Testis (tissue), 3 donors: Measurements from ENCODE around the gene TICAM2. TPM values are rescaled to one million over a fixed set of nuclear protein-coding genes. Genes with fewer than 3 reads are reported as not detected.

Experiments used
- DNase-seq: peaks from one replicate; pipeline ENCODE4 v3.0.0-alpha.2; 2019
- H3K27ac ChIP-seq, 2 donors: fragments of 200-600 bp; sonication (generic); one replicate each; pipeline ENCODE4 v1.5.1; 2019
- H3K27me3 ChIP-seq: fragments of 200-600 bp; sonication (generic); one replicate; pipeline ENCODE4 v1.5.1; 2019
- H3K36me3 ChIP-seq: fragments of 200-600 bp; sonication (generic); one replicate; pipeline ENCODE4 v1.5.1; 2017; ENCODE audit warnings: low read depth; ENCODE audit errors: missing control alignments
- H3K4me1 ChIP-seq: fragments of 200-600 bp; sonication (generic); one replicate; pipeline ENCODE4 v1.5.1; 2019
- H3K4me3 ChIP-seq, 2 donors: fragments of 200-600 bp; sonication (generic); one replicate each; pipeline ENCODE4 v1.5.1; 2017 to 2019
- H3K9me3 ChIP-seq: fragments of 200-600 bp; sonication (generic); one replicate; pipeline ENCODE4 v1.5.1; 2017
- POLR2A ChIP-seq: fragments of 450-650 bp; IDR thresholded peaks from one replicate; pipeline ENCODE4 v1.6.1; 2017; ENCODE audit warnings: antibody characterized with exemption, mild to moderate bottlenecking, moderate library complexity
- WGBS, 2 donors: methylation state at CpG; one replicate each; pipeline ENCODE4 v1.1.5; 2018; 5-methylcytosine and 5-hydroxymethylcytosine counted together
- intact Hi-C: fragments of 100-400 bp; cut with DNase I; formaldehyde crosslinking; loops from one replicate; pipeline ENCODE4 v1.15.1; 2023; ENCODE audit warnings: low total_unique reads
- polyA plus RNA-seq: library from polyadenylated mRNA; stranded (reverse); fragments of 350-450 nt; fragmentation: Illumina TruSeq; extraction: RNeasy Lipid Tissue Mini Kit (QIAGEN cat#74804); gene quantifications from one replicate; pipeline ENCODE4 v1.2.3, GENCODE V29; 2014; ENCODE audit warnings: low read depth, low replicate concordance; ENCODE audit not compliant: insufficient read depth
- total RNA-seq, 2 donors: library from RNA; depleted of rRNA; stranded (reverse); fragments of >200 nt; gene quantifications; one replicate each; pipeline ENCODE4 v1.2.3, GENCODE V29; 2016
- TF ChIP-seq, protein P1 (sequence below), 3 experiments: fragments of 450-650 bp in 2 of 3; fragments of 200-600 bp in 1 of 3; sonication (generic) in 1 of 3; IDR thresholded peaks; one replicate each; pipeline ENCODE4 v1.5.1; 2016 to 2019; ENCODE audit warnings: antibody characterized with exemption in 3 of 3, mild to moderate bottlenecking in 2 of 3, moderate library complexity in 1 of 3

The TICAM2 gene
- total and polyA plus RNA-seq, 3 donors from 2014 or later: 0.68 to 1.1 TPM; not detected in 1

DNA sequence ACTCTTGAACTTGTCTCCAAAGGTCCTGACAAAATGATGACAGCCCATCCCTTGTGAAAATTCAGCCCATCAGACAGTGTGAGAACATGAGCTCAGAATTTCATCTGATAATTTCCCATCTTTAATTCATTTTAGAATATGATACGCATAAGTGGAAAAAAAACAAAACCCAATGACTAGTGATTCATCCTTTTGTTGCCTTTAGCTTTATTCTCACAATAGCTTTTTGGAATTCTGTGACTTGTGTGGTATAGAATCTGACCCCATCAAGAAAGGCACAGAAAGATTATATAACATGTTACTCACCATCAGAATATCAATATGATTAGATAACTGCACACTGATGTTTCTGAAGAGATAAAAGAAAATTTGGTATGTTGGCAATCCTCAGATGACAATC lies 39.7 kb upstream of the TICAM2 start:
- Histone ChIP-seq H3K4me1 (no peaks in the 10 kb centered on the region), H3K27ac (no peak overlapping the region), H3K4me3 (no peak overlapping the region), H3K9me3 (no peaks in the 10 kb centered on the region), H3K36me3 (no peaks in the 10 kb centered on the region), H3K27me3 (no peaks in the 10 kb centered on the region)
- intact Hi-C loops: no loop called here
- WGBS, 2 donors: 94 to 100% methylated on average over 1 of the region's 1 CpG
- TF ChIP-seq, protein P1, sequence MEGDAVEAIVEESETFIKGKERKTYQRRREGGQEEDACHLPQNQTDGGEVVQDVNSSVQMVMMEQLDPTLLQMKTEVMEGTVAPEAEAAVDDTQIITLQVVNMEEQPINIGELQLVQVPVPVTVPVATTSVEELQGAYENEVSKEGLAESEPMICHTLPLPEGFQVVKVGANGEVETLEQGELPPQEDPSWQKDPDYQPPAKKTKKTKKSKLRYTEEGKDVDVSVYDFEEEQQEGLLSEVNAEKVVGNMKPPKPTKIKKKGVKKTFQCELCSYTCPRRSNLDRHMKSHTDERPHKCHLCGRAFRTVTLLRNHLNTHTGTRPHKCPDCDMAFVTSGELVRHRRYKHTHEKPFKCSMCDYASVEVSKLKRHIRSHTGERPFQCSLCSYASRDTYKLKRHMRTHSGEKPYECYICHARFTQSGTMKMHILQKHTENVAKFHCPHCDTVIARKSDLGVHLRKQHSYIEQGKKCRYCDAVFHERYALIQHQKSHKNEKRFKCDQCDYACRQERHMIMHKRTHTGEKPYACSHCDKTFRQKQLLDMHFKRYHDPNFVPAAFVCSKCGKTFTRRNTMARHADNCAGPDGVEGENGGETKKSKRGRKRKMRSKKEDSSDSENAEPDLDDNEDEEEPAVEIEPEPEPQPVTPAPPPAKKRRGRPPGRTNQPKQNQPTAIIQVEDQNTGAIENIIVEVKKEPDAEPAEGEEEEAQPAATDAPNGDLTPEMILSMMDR (IDR thresholded peaks at IDR 0.05): no peak
- TF ChIP-seq POLR2A: no peak
- no peak for DNase-seq

DNA sequence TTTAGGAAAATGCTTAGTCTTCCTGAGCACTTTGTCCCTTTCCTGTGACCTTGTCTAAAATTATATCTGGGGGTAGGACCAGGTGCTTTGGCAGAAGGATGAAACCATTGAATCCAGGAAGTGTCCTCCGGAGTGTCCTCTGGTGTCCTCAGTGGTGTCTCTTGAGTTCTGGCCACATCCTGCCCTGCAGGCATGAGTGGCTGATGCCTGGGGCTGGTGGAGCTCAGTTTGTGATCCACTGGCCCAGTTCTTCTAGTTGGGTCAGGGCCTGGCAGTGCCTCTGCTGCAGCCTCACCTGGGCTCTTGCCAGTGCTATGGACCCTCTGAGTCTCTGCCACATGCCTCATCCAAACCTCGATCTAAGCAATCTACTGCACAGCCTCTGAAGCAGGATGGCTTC lies 38.0 kb upstream of the TICAM2 start:
- 91 to 100% methylated on average over 1 to 2 of the region's 2 CpGs for WGBS, 2 donors
- no peaks in the 10 kb centered on the region for H3K27me3 ChIP-seq
- TF ChIP-seq, protein P1 (IDR thresholded peaks at IDR 0.05): no peak
- no peak for TF ChIP-seq POLR2A
- DNase-seq: no peak
- no peak overlapping the region for H3K27ac ChIP-seq
- no peak overlapping the region for H3K4me3 ChIP-seq
- no peaks in the 10 kb centered on the region for H3K36me3 ChIP-seq
- no peaks in the 10 kb centered on the region for H3K4me1 ChIP-seq
- H3K9me3 ChIP-seq: no peaks in the 10 kb centered on the region
- intact Hi-C loops: no loop called here

DNA sequence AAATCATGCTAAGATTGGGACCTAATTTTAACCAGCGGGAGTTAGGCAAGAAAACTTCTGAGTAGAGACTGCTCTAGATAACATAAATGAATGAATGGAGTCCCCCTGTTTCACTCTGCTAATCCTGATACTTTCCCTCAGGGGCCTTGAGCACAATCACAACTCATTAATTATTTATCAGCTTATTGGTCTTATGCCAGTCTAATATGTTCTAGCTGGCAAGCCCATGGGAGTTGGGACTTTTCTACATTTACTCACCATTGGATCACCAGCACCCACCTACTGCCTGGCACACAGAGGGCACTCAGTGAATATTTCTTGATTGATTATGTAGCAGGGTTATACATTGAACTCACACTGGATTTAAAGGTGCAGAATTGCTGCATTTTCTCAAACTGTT lies 37.1 kb upstream of the TICAM2 start:
- no peak for TF ChIP-seq POLR2A
- TF ChIP-seq, protein P1 (IDR thresholded peaks at IDR 0.05): no peak
- Histone ChIP-seq H3K4me3 (no peak overlapping the region), H3K27me3 (no peaks in the 10 kb centered on the region), H3K4me1 (no peaks in the 10 kb centered on the region), H3K36me3 (no peaks in the 10 kb centered on the region), H3K9me3 (no peaks in the 10 kb centered on the region), H3K27ac (no peak overlapping the region)
- intact Hi-C loops: no loop called here
- no peak for DNase-seq
- WGBS, 2 donors: 70 to 83% methylated on average over 1 of the region's 1 CpG

DNA sequence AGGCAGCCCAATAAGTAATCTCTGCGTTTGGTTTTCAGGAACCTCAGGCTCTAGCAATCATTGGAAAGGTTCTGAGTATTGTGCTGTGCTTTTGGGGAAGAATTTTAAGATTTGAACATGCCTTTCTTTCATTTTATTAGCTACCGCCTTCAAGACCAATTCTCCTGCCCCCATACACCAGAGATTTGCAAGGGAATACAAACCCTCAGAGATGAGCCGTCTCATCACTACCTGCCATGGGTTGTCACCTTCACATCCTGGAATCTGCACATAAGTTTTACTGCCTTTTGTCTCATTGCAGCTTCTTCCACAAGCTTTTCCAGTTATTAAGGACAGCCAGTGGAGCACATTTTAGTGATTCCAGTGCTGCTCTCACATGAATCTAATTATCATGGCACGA lies 35.2 kb upstream of the TICAM2 start:
- Histone ChIP-seq H3K4me3 (no peak overlapping the region), H3K27ac (no peak overlapping the region), H3K4me1 (no peaks in the 10 kb centered on the region), H3K9me3 (no peaks in the 10 kb centered on the region), H3K27me3 (no peaks in the 10 kb centered on the region), H3K36me3 (no peaks in the 10 kb centered on the region)
- WGBS, 2 donors: 86 to 93% methylated on average over 4 of the region's 4 CpGs
- intact Hi-C loops: no loop called here
- DNase-seq: no peak
- TF ChIP-seq POLR2A: no peak
- TF ChIP-seq, protein P1 (IDR thresholded peaks at IDR 0.05): no peak

DNA sequence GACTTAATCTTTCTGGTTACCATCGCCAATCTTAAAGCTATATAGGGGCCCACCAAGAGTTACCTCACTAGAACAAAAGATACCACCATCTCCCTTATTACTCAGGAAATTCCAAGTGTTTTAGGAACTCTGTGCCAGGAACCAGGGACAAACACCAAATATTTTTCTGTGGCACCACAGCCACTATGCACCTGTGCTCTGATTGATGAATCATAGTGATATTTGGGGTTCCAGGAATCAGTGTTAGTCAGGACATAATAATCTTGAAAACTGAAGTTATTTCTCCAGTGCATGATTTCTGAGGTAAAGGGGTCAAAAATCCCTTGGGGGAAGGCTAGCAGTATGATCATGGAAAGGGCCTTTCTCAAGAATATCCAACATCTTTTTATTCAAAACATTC lies 33.7 kb upstream of the TICAM2 start:
- intact Hi-C loops: no loop called here
- Histone ChIP-seq H3K4me1 (no peaks in the 10 kb centered on the region), H3K27me3 (no peaks in the 10 kb centered on the region), H3K27ac (no peak overlapping the region), H3K36me3 (no peaks in the 10 kb centered on the region), H3K9me3 (no peaks in the 10 kb centered on the region), H3K4me3 (no peak overlapping the region)
- DNase-seq: no peak
- no peak for TF ChIP-seq POLR2A
- TF ChIP-seq, protein P1 (IDR thresholded peaks at IDR 0.05): no peak
- WGBS, 2 donors: 75 to 85% methylated on average over 1 of the region's 1 CpG
